K562 (cell line): ENCODE data around the gene KIAA1614. TPM values are rescaled to one million over a fixed set of nuclear protein-coding genes. Genes with fewer than 3 reads are reported as not detected.

Source experiments
- CBX8 ChIP-seq: fragments of 200-600 bp; sonication (generic); IDR thresholded peaks from 2 replicates; pipeline ENCODE4 v1.6.1; 2012; ENCODE audit warnings: borderline replicate concordance, mixed run types, low read depth, mild to moderate bottlenecking, moderate library complexity, mixed read lengths, low read length, control low read depth, inconsistent platforms; ENCODE audit not compliant: poor library complexity, severe bottlenecking; ENCODE audit errors: extremely low read depth
- DDX20 ChIP-seq: fragments of 450-650 bp; IDR thresholded peaks from 2 replicates; pipeline ENCODE4 v1.6.1; 2016; ENCODE audit warnings: missing genetic modification characterization, low read depth, mild to moderate bottlenecking, missing compliant biosample characterization, moderate library complexity
- DIDO1 ChIP-seq: fragments of 450-650 bp; IDR thresholded peaks from 2 replicates; pipeline ENCODE4 v1.6.1; 2016; ENCODE audit warnings: low read depth, missing biosample characterization, missing genetic modification characterization
- JUND ChIP-seq, 2 experiments: IDR thresholded peaks; 2 replicates in 1 of 2; 3 replicates in 1 of 2; pipeline ENCODE4 v1.6.1; 2011; ENCODE audit warnings: borderline replicate concordance in 2 of 2, low read depth in 2 of 2, low read length in 2 of 2, improper control_type of control experiment in 1 of 2, missing biosample characterization in 1 of 2, missing genetic modification characterization in 1 of 2, missing genetic modification reagents in 1 of 2
- LARP7 ChIP-seq: fragments of 450-650 bp; IDR thresholded peaks from 2 replicates; pipeline ENCODE4 v1.6.1; 2016
- LEF1 ChIP-seq: fragments of 450-650 bp; IDR thresholded peaks from 2 replicates; pipeline ENCODE4 v1.6.1; 2016; ENCODE audit warnings: mild to moderate bottlenecking
- NCOR1 ChIP-seq: fragments of 450-650 bp; IDR thresholded peaks from 2 replicates; pipeline ENCODE4 v1.6.1; 2016; ENCODE audit warnings: mild to moderate bottlenecking, moderate library complexity
- PRMT5 ChIP-seq: sonication (generic); formaldehyde crosslinking; IDR thresholded peaks from 2 replicates; pipeline ENCODE4 v1.5.0; 2020; ENCODE audit warnings: missing genetic modification reagents
- PTRF ChIP-seq: fragments of 450-650 bp; IDR thresholded peaks from 2 replicates; pipeline ENCODE4 v1.6.1; 2016; ENCODE audit warnings: mild to moderate bottlenecking, missing genetic modification characterization, missing compliant biosample characterization
- RBM22 ChIP-seq: fragments of 200-400 bp; formaldehyde crosslinking; IDR thresholded peaks from 2 replicates; pipeline ENCODE4 v1.6.1; 2018; ENCODE audit warnings: low read length, low read depth; ENCODE audit not compliant: poor library complexity, severe bottlenecking
- TRIM28 ChIP-seq: fragments of 450-650 bp; IDR thresholded peaks from 2 replicates; pipeline ENCODE4 v1.6.1; 2017
- ZFP36 ChIP-seq: fragments of 150-350 bp; IDR thresholded peaks from 2 replicates; pipeline ENCODE4 v1.6.1; 2018; ENCODE audit warnings: low read length, low read depth; ENCODE audit not compliant: partially characterized antibody
- ZNF121 ChIP-seq: sonication (generic); formaldehyde crosslinking; conservative IDR thresholded peaks from 2 replicates; pipeline ENCODE4 v1.8.0; 2022; ENCODE audit warnings: missing genetic modification reagents
- ZNF140 ChIP-seq: fragments of 250-450 bp; sonication (Bioruptor Pico); IDR thresholded peaks from 2 replicates; pipeline ENCODE4 v1.8.0; 2021; ENCODE audit warnings: moderate library complexity, mild to moderate bottlenecking, inconsistent platforms
- ZNF584 ChIP-seq: fragments of 200-800 bp; sonication (Bioruptor generic); IDR thresholded peaks from 2 replicates; pipeline ENCODE4 v1.6.1; 2016; ENCODE audit warnings: low read depth, mild to moderate bottlenecking, missing genetic modification characterization, missing compliant biosample characterization
- ZNF764 ChIP-seq: fragments of 250-450 bp; sonication (Bioruptor Pico); IDR thresholded peaks from 2 replicates; pipeline ENCODE4 v1.4.0; 2020; ENCODE audit warnings: low read depth, mild to moderate bottlenecking, moderate library complexity
- ZNF785 ChIP-seq: fragments of 250-450 bp; sonication (Bioruptor Pico); IDR thresholded peaks from 2 replicates; pipeline ENCODE4 v1.4.0; 2020; ENCODE audit warnings: mild to moderate bottlenecking
- ZNF830 ChIP-seq: fragments of 250-450 bp; sonication (Bioruptor Pico); IDR thresholded peaks from 2 replicates; pipeline ENCODE4 v1.5.0; 2021; ENCODE audit warnings: mild to moderate bottlenecking
- polyA plus RNA-seq, 8 experiments: library from polyadenylated mRNA; depleted of rRNA in 4 of 8; stranded (reverse) in 5 of 8; unstranded in 3 of 8; fragments of >200 nt; fragmentation: Nextera tagmentation in 2 of 8; fragmentation: Illumina TruSeq in 1 of 8; extraction: Ambion mirVana in 2 of 8; extraction: Trizol in 1 of 8; gene quantifications; 2 replicates each; pipeline versions ENCODE4 v1.2.1 to v1.2.3, GENCODE V29; 2011 to 2014; ENCODE audit warnings: inconsistent platforms in 1 of 8, missing spikeins in 1 of 8
- total RNA-seq, 7 experiments: library from RNA; depleted of rRNA in 6 of 7; stranded (reverse); fragments of >200 nt in 6 of 7; fragmentation: Illumina TruSeq in 2 of 7; extraction: Trizol in 2 of 7; gene quantifications; 2 replicates each; pipeline versions ENCODE4 v1.2.1 to v1.2.3, GENCODE V29; 2011 to 2021; ENCODE audit warnings: low replicate concordance in 1 of 7
- TF ChIP-seq, protein P1 (sequence below): fragments of 150-350 bp; conservative IDR thresholded peaks from 2 replicates; pipeline ENCODE4 v1.6.1; 2014; ENCODE audit warnings: low read length
- TF ChIP-seq, protein P2 (sequence below), 3 experiments: fragments of 200-800 bp in 1 of 3; fragments of 250-450 bp in 1 of 3; fragments of 450-650 bp in 1 of 3; sonication (Bioruptor Pico) in 1 of 3; sonication (Bioruptor generic) in 1 of 3; formaldehyde crosslinking in 1 of 3; IDR thresholded peaks; 2 replicates each; pipeline versions ENCODE4 v1.6.1 to v1.8.0; 2016 to 2022; ENCODE audit warnings: mild to moderate bottlenecking in 2 of 3, missing genetic modification characterization in 2 of 3, missing compliant biosample characterization in 1 of 3, moderate library complexity in 1 of 3
- TF ChIP-seq, protein P3 (sequence below): fragments of 250-450 bp; sonication (Bioruptor Pico); IDR thresholded peaks from 2 replicates; pipeline ENCODE4 v1.6.1; 2021; ENCODE audit warnings: mild to moderate bottlenecking

Gene KIAA1614
- total and polyA plus RNA-seq, 9 of the 15 experiments (the other 6 are each of a cell fraction or from before 2014, with no cell fraction given) = 0.01 to 1.1 (median 0.15) TPM; not detected in 1

DNA sequence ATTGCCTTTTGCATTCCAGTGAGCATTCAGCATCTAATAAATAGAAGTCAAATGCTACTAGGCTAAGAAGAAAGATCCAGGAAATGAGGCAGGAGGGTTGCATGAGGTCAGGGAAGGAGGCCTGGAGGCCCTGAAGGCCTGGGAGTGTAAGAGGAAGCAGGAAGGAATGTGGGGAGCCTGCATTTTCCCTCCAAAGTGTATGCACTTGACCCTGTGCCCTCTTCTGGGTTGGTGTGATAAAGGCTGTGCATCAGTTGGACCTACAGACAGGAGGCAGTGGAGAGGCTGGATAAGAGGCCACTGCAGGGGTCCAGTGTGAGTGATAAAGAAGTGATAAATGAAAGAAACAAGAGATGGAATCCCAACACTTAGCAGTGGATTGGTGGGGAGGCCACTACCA lies 20.4 kb downstream of the KIAA1614 start (continued):
- TF ChIP-seq ZNF121 (no peak), ZNF584 (CRISPR knock-in tag) (no peak), ZNF785 (CRISPR knock-in tag) (no peak), LARP7 (no peak), NCOR1 (peak; percentile 96), ZNF140 (CRISPR knock-in tag) (no peak), DDX20 (tag) (no peak), ZNF764 (peak; percentile 73; the same call in 1 of the 2 replicates), LEF1 (peak; percentile 84), PRMT5 (CRISPR knock-in tag) (no peak), ZNF830 (CRISPR knock-in tag) (no peak), PTRF (tag) (no peak), JUND (IDR thresholded peaks at IDR 0.05; ENCODE audit: borderline replicate concordance, low read depth, low read length) (peak; percentile 47), JUND (tag; IDR thresholded peaks at IDR 0.05; ENCODE audit: borderline replicate concordance, low read depth, low read length) (peak; percentile 11; the same call in 1 of the 3 replicates), ZFP36 (no peak), TRIM28 (0 out of 2 replicates have a peak, but pooled peaks have one; percentile 17), DIDO1 (tag) (no peak), CBX8 (no peak), RBM22 (no peak)
- TF ChIP-seq, protein P1, sequence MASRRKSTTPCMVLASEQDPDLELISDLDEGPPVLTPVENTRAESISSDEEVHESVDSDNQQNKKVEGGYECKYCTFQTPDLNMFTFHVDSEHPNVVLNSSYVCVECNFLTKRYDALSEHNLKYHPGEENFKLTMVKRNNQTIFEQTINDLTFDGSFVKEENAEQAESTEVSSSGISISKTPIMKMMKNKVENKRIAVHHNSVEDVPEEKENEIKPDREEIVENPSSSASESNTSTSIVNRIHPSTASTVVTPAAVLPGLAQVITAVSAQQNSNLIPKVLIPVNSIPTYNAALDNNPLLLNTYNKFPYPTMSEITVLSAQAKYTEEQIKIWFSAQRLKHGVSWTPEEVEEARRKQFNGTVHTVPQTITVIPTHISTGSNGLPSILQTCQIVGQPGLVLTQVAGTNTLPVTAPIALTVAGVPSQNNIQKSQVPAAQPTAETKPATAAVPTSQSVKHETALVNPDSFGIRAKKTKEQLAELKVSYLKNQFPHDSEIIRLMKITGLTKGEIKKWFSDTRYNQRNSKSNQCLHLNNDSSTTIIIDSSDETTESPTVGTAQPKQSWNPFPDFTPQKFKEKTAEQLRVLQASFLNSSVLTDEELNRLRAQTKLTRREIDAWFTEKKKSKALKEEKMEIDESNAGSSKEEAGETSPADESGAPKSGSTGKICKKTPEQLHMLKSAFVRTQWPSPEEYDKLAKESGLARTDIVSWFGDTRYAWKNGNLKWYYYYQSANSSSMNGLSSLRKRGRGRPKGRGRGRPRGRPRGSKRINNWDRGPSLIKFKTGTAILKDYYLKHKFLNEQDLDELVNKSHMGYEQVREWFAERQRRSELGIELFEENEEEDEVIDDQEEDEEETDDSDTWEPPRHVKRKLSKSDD = no peak
- TF ChIP-seq, protein P2, sequence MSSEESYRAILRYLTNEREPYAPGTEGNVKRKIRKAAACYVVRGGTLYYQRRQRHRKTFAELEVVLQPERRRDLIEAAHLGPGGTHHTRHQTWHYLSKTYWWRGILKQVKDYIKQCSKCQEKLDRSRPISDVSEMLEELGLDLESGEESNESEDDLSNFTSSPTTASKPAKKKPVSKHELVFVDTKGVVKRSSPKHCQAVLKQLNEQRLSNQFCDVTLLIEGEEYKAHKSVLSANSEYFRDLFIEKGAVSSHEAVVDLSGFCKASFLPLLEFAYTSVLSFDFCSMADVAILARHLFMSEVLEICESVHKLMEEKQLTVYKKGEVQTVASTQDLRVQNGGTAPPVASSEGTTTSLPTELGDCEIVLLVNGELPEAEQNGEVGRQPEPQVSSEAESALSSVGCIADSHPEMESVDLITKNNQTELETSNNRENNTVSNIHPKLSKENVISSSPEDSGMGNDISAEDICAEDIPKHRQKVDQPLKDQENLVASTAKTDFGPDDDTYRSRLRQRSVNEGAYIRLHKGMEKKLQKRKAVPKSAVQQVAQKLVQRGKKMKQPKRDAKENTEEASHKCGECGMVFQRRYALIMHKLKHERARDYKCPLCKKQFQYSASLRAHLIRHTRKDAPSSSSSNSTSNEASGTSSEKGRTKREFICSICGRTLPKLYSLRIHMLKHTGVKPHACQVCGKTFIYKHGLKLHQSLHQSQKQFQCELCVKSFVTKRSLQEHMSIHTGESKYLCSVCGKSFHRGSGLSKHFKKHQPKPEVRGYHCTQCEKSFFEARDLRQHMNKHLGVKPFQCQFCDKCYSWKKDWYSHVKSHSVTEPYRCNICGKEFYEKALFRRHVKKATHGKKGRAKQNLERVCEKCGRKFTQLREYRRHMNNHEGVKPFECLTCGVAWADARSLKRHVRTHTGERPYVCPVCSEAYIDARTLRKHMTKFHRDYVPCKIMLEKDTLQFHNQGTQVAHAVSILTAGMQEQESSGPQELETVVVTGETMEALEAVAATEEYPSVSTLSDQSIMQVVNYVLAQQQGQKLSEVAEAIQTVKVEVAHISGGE (CRISPR knock-in tag; IDR thresholded peaks at IDR 0.05) = peak in 1 of 3 experiments; percentile 59; a peak in 1 of 6 replicates
- TF ChIP-seq, protein P3, sequence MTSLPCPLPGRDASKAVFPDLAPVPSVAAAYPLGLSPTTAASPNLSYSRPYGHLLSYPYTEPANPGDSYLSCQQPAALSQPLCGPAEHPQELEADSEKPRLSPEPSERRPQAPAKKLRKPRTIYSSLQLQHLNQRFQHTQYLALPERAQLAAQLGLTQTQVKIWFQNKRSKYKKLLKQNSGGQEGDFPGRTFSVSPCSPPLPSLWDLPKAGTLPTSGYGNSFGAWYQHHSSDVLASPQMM (CRISPR knock-in tag) = no peak
